Measurements from ENCODE around the gene GPD1.

DNA sequence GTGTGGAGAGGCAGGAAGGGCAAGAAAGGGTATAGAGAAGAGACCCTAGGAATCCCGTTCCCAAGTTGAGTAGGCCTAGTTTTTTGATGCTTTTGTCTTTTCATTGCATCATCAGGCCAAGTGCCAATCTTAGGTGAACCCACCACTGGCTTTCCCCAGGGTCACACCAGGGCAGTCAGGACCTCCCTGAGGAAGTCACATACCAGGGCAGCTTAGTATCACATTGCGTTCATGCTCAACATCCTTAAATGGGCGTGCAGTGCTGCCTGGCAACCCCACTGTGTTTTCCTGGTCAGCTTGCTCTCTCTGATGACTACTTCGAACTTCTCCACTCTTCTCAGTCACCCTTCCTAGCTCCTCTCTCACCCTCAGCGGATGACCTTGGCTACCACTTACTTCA lies 37.4 kb upstream of the GPD1 start:
- TF ChIP-seq CTCF (IDR thresholded peaks at IDR 0.05): no peak
- TF ChIP-seq EP300 (IDR thresholded peaks at IDR 0.05): no peak
- TF ChIP-seq POLR2A (IDR thresholded peaks at IDR 0.05; ENCODE audit: low read depth): no peak
- peak; percentile 40 to 46 for TF ChIP-seq POLR2AphosphoS5 (IDR thresholded peaks at IDR 0.05)
